IMR-90 (cell line): Measurements from ENCODE around the gene EFHC2. TPM values are rescaled to one million over a fixed set of nuclear protein-coding genes. Genes with fewer than 3 reads are reported as not detected.

Experiments used
- ATAC-seq: fragments of 200-7000 bp; cut with Tn5 transposase; 2 replicates; pipeline ENCODE4 v1.9.1; 2020; ENCODE audit warnings: low read depth, mild to moderate bottlenecking, moderate library complexity
- BruUV-seq: library from RNA; stranded (reverse); fragments of 400-500 nt; replicated peaks from 2 replicates; lab custom pipeline; 2021; lab: Mats Ljungman, UMichigan
- CTCF ChIA-PET: fragments of 300-600 bp; formaldehyde crosslinking; extraction: SDS; loops from one replicate; lab custom pipeline; 2021; ENCODE audit warnings: antibody characterized with exemption; lab: Yijun Ruan, JAX
- POLR2A ChIA-PET: fragments of 300-600 bp; sonication (Branson Sonifier 250); formaldehyde crosslinking; loops from one replicate; lab custom pipeline; 2022; ENCODE audit warnings: antibody characterized with exemption; ENCODE audit not compliant: unreplicated experiment; lab: Charles Lee
- DNase-seq: peaks from one replicate; pipeline ENCODE4 v3.0.0; 2013
- H2AFZ ChIP-seq: replicated peaks from 2 replicates; pipeline ENCODE3; 2013; ENCODE audit warnings: low read length, mild to moderate bottlenecking; ENCODE audit not compliant: poor library complexity
- H2AK5ac ChIP-seq: 2 replicates; pipeline ENCODE4 v1.6.1; 2013; ENCODE audit warnings: low read depth, low read length, inconsistent platforms
- H2AK9ac ChIP-seq: replicated peaks from 2 replicates; pipeline ENCODE3; 2013; ENCODE audit warnings: mild to moderate bottlenecking, low read depth, low read length, moderate library complexity; ENCODE audit not compliant: poor library complexity
- H2BK120ac ChIP-seq: 2 replicates; pipeline ENCODE4 v1.6.1; 2013; ENCODE audit warnings: low read depth, low read length, inconsistent platforms
- H2BK15ac ChIP-seq: 3 replicates; pipeline ENCODE4 v1.6.1; 2013; ENCODE audit warnings: low read depth, low read length, inconsistent platforms
- H2BK20ac ChIP-seq: 2 replicates; pipeline ENCODE4 v1.6.1; 2013; ENCODE audit warnings: low read depth, mild to moderate bottlenecking, inconsistent platforms, low read length, moderate library complexity
- H2BK5ac ChIP-seq: 2 replicates; pipeline ENCODE4 v1.6.1; 2013; ENCODE audit warnings: mild to moderate bottlenecking, low read depth, low read length, inconsistent platforms; ENCODE audit not compliant: poor library complexity, severe bottlenecking
- H3K14ac ChIP-seq: replicated peaks from 2 replicates; pipeline ENCODE4 v1.6.1; 2013; ENCODE audit warnings: low read depth, low read length, inconsistent platforms
- H3K18ac ChIP-seq: 2 replicates; pipeline ENCODE4 v1.6.1; 2013; ENCODE audit warnings: low read depth, low read length, control low read depth
- H3K23ac ChIP-seq: 2 replicates; pipeline ENCODE4 v1.6.1; 2013; ENCODE audit warnings: low read depth, low read length, inconsistent platforms
- H3K27ac ChIP-seq: 2 replicates; pipeline ENCODE4 v1.5.1; 2013; ENCODE audit warnings: mild to moderate bottlenecking, control low read depth, low read length; ENCODE audit not compliant: insufficient read depth
- H3K27me3 ChIP-seq: 2 replicates; pipeline ENCODE4 v1.6.1; 2013; ENCODE audit warnings: low read length; ENCODE audit not compliant: control insufficient read depth, insufficient read depth
- H3K36me3 ChIP-seq: 2 replicates; pipeline ENCODE4 v1.6.1; 2013; ENCODE audit warnings: low read length, mixed read lengths; ENCODE audit not compliant: control insufficient read depth, insufficient read depth
- H3K4ac ChIP-seq: 2 replicates; pipeline ENCODE4 v1.6.1; 2013; ENCODE audit warnings: low read depth, low read length, inconsistent platforms
- H3K4me1 ChIP-seq: 2 replicates; pipeline ENCODE4 v1.6.1; 2013; ENCODE audit warnings: low read length, mixed read lengths; ENCODE audit not compliant: control insufficient read depth, insufficient read depth
- H3K4me2 ChIP-seq: 2 replicates; pipeline ENCODE4 v1.6.1; 2013; ENCODE audit warnings: low read depth, mild to moderate bottlenecking, control low read depth, low read length, moderate library complexity
- H3K4me3 ChIP-seq: 2 replicates; pipeline ENCODE4 v1.5.1; 2013; ENCODE audit warnings: low read depth, mild to moderate bottlenecking, control low read depth, low read length, moderate library complexity; ENCODE audit not compliant: insufficient read depth
- H3K56ac ChIP-seq: 2 replicates; pipeline ENCODE4 v1.6.1; 2013; ENCODE audit warnings: low read length, inconsistent platforms; ENCODE audit not compliant: insufficient read depth; ENCODE audit errors: extremely low read depth
- H3K79me1 ChIP-seq, 2 experiments: 2 replicates each; pipeline ENCODE4 v1.6.1; 2013; ENCODE audit warnings: low read length in 2 of 2, inconsistent platforms in 1 of 2, low read depth in 1 of 2
- H3K9ac ChIP-seq: 2 replicates; pipeline ENCODE4 v1.6.1; 2013; ENCODE audit warnings: low read depth, low read length, control low read depth
- H3K9me1 ChIP-seq: 2 replicates; pipeline ENCODE4 v1.6.1; 2013; ENCODE audit warnings: low read length, inconsistent platforms; ENCODE audit not compliant: insufficient read depth
- H3K9me3 ChIP-seq: 2 replicates; pipeline ENCODE4 v1.6.1; 2013; ENCODE audit warnings: low read length; ENCODE audit not compliant: control insufficient read depth, insufficient read depth
- H4K20me1 ChIP-seq: 2 replicates; pipeline ENCODE4 v1.6.1; 2013; ENCODE audit warnings: low read length, inconsistent platforms; ENCODE audit not compliant: insufficient read depth
- H4K5ac ChIP-seq: 2 replicates; pipeline ENCODE4 v1.6.1; 2013; ENCODE audit warnings: mild to moderate bottlenecking, low read depth, low read length, control low read depth
- H4K8ac ChIP-seq, 2 experiments: 2 replicates each; pipeline ENCODE4 v1.6.1; 2013; ENCODE audit warnings: low read depth in 2 of 2, low read length in 2 of 2, control low read depth in 1 of 2, inconsistent platforms in 1 of 2
- H4K91ac ChIP-seq: 2 replicates; pipeline ENCODE4 v1.6.1; 2013; ENCODE audit warnings: low read depth, low read length, inconsistent platforms; ENCODE audit not compliant: insufficient read depth
- BHLHE40 ChIP-seq: fragments of 150-350 bp; IDR thresholded peaks from 2 replicates; pipeline ENCODE4 v1.6.1; 2016; ENCODE audit warnings: mild to moderate bottlenecking, low read depth, low read length
- CEBPB ChIP-seq: IDR thresholded peaks from 2 replicates; pipeline ENCODE4 v1.6.1; 2012; ENCODE audit warnings: low read depth, low read length, improper control_type of control experiment
- CHD1 ChIP-seq: IDR thresholded peaks from 2 replicates; pipeline ENCODE4 v1.6.1; 2012; ENCODE audit warnings: low read depth, low read length, improper control_type of control experiment
- CTCF ChIP-seq: conservative IDR thresholded peaks from 2 replicates; pipeline ENCODE4 v1.5.1; 2012; ENCODE audit warnings: mild to moderate bottlenecking, low read depth, low read length, improper control_type of control experiment
- ELK1 ChIP-seq: fragments of 150-350 bp; IDR thresholded peaks from 2 replicates; pipeline ENCODE4 v1.6.1; 2016; ENCODE audit warnings: low read depth, mild to moderate bottlenecking, low read length, moderate library complexity, borderline replicate concordance
- FOS ChIP-seq: fragments of 150-350 bp; IDR thresholded peaks from 2 replicates; pipeline ENCODE4 v1.6.1; 2016; ENCODE audit warnings: low read depth, low read length
- MAFK ChIP-seq: IDR thresholded peaks from 2 replicates; pipeline ENCODE4 v1.6.1; 2012; ENCODE audit warnings: low read depth, low read length, improper control_type of control experiment
- MAZ ChIP-seq: IDR thresholded peaks from 2 replicates; pipeline ENCODE4 v1.6.1; 2012; ENCODE audit warnings: low read depth, mild to moderate bottlenecking, low read length, improper control_type of control experiment, moderate library complexity, borderline replicate concordance
- MXI1 ChIP-seq: IDR thresholded peaks from 2 replicates; pipeline ENCODE4 v1.6.1; 2012; ENCODE audit warnings: low read depth, mild to moderate bottlenecking, low read length, moderate library complexity, borderline replicate concordance
- NFE2L2 ChIP-seq: fragments of 150-350 bp; IDR thresholded peaks from 2 replicates; pipeline ENCODE4 v1.6.1; 2016; ENCODE audit warnings: low read depth, mild to moderate bottlenecking, low read length
- POLR2A ChIP-seq: IDR thresholded peaks from 2 replicates; pipeline ENCODE4 v1.6.1; 2012; ENCODE audit warnings: mild to moderate bottlenecking, low read depth, low read length
- RAD21 ChIP-seq: IDR thresholded peaks from 2 replicates; pipeline ENCODE4 v1.6.1; 2012; ENCODE audit warnings: low read length, improper control_type of control experiment
- RCOR1 ChIP-seq: IDR thresholded peaks from 2 replicates; pipeline ENCODE4 v1.6.1; 2012; ENCODE audit warnings: mild to moderate bottlenecking, low read length, improper control_type of control experiment; ENCODE audit not compliant: insufficient replicate concordance
- RFX5 ChIP-seq: IDR thresholded peaks from 2 replicates; pipeline ENCODE4 v1.8.0; 2012; ENCODE audit warnings: low read depth, mild to moderate bottlenecking, low read length, moderate library complexity
- SMC3 ChIP-seq: fragments of 150-350 bp; IDR thresholded peaks from 2 replicates; pipeline ENCODE4 v1.6.1; 2016; ENCODE audit warnings: low read depth, mild to moderate bottlenecking, antibody characterized with exemption, low read length, moderate library complexity
- USF2 ChIP-seq: fragments of 150-350 bp; IDR thresholded peaks from 2 replicates; pipeline ENCODE4 v1.6.1; 2017; ENCODE audit warnings: mild to moderate bottlenecking, antibody characterized with exemption, low read length, low read depth
- dilution Hi-C: fragments of 300-500 bp; cut with HindIII; formaldehyde crosslinking; loops from one replicate; pipeline ENCODE4 v1.14.3; 2018; ENCODE audit warnings: low sequenced_read_pairs; ENCODE audit not compliant: unreplicated experiment
- in situ Hi-C: fragments of 300-500 bp; cut with MboI; formaldehyde crosslinking; loops from 3 replicates; pipeline ENCODE4 v1.14.3; 2019; ENCODE audit warnings: low sequenced_read_pairs, inconsistent platforms, mixed read lengths
- intact Hi-C: fragments of 100-400 bp; cut with micrococcal nuclease; formaldehyde crosslinking; loops from 2 replicates; pipeline ENCODE4 v1.10.0; 2022
- polyA plus RNA-seq, 3 experiments: library from polyadenylated mRNA; depleted of rRNA; stranded (reverse); fragments of >200 nt; gene quantifications; 2 replicates each; pipeline ENCODE4 v1.2.3, GENCODE V29; 2012; ENCODE audit warnings: low replicate concordance in 1 of 3
- total RNA-seq: library from RNA; depleted of rRNA; stranded (reverse); fragments of >200 nt; gene quantifications from 2 replicates; pipeline ENCODE4 v1.2.3, GENCODE V29; 2012

Gene EFHC2
- total and polyA plus RNA-seq, 2 of the 4 experiments (the other 2 are of a cell fraction), result 0.18 to 0.24 TPM

- no peak overlapping the region for H2AK5ac ChIP-seq
- intact Hi-C loops (no loop called here), in situ Hi-C loops (no loop called here), dilution Hi-C loops (no loop called here)
- H4K5ac ChIP-seq, result no peak overlapping the region
- H2BK120ac ChIP-seq, result no peak overlapping the region
- BruUV-seq, result no TSS peak
- no peaks in the 10 kb centered on the region for H3K79me1 ChIP-seq
- H3K9me1 ChIP-seq, result no peaks in the 10 kb centered on the region
- no peak overlapping the region for H2BK15ac ChIP-seq
- no peak overlapping the region for H3K4me2 ChIP-seq
- no peak overlapping the region for H2BK5ac ChIP-seq
- peaks cover 2% of the 10 kb centered on the region; the same call in 1 of the 2 replicates for H3K27me3 ChIP-seq
- H3K36me3 ChIP-seq, result no peaks in the 10 kb centered on the region
- no peak overlapping the region for H2AFZ ChIP-seq
- ChIA-PET POLR2A (no interaction called here), CTCF (no interaction called here)
- no peak overlapping the region for H3K14ac ChIP-seq
- no peak overlapping the region for H3K4me3 ChIP-seq
- no peaks in the 10 kb centered on the region for H3K4me1 ChIP-seq
- no peak overlapping the region for H3K56ac ChIP-seq
- no peak overlapping the region for H3K9ac ChIP-seq
- no peak for ATAC-seq
- no peak overlapping the region for H4K91ac ChIP-seq
- no peak overlapping the region for H4K8ac ChIP-seq
- DNase-seq, result no peak
- H4K20me1 ChIP-seq, result no peaks in the 10 kb centered on the region
- H3K18ac ChIP-seq, result no peak overlapping the region
- H3K27ac ChIP-seq, result no peak overlapping the region
- no peak overlapping the region for H3K4ac ChIP-seq
- no peak for TF ChIP-seq FOS
- TF ChIP-seq POLR2A, result no peak
- TF ChIP-seq CEBPB, result no peak
- TF ChIP-seq SMC3, result no peak
- no peak for TF ChIP-seq MXI1
- no peak for TF ChIP-seq BHLHE40
- TF ChIP-seq ELK1, result no peak
- no peak for TF ChIP-seq NFE2L2
- no peak for TF ChIP-seq MAFK
- no peak for TF ChIP-seq RAD21
- TF ChIP-seq MAZ, result no peak
- TF ChIP-seq CTCF, result no peak
- no peak for TF ChIP-seq RFX5
- TF ChIP-seq RCOR1, result no peak
- no peak for TF ChIP-seq USF2
- no peak for TF ChIP-seq CHD1
- H3K9me3 ChIP-seq, result peaks cover 2% of the 10 kb centered on the region; the same call in 1 of the 2 replicates
- no peak overlapping the region for H3K23ac ChIP-seq
- H2AK9ac ChIP-seq, result no peak overlapping the region
- H2BK20ac ChIP-seq, result no peak overlapping the region
These were observed 180.5 kb downstream of the EFHC2 start for GRCh38 chrX:44162964-44163475.
